ENCODE results near the gene CAP1.

- TF ChIP-seq CTCF (IDR thresholded peaks at IDR 0.05) = no peak
- TF ChIP-seq EP300 (IDR thresholded peaks at IDR 0.05) = no peak
These were observed 3.6 kb downstream of the CAP1 start for GRCh38 chr1:40044110-40044509.

Data from upper lobe of left lung (tissue), 4 donors.